ENCODE measurements around the gene RNF151.

The RNF151 gene

GRCh38 chr16:1929105-1929504 is 37.6 kb upstream of the RNF151 start:
- peaks cover 14% of the 10 kb centered on the region for H3K27me3 Mint-ChIP-seq (ENCODE audit: low read depth, poor library complexity)
- H3K36me3 Mint-ChIP-seq (ENCODE audit: low read depth) = no peaks in the 10 kb centered on the region
- no peaks in the 10 kb centered on the region for H3K9me3 Mint-ChIP-seq
- H3K27ac Mint-ChIP-seq = no peak overlapping the region
- TF ChIP-seq CTCF (IDR thresholded peaks at IDR 0.05) = no peak
- peak overlapping the region; percentile 73 for H3K4me3 Mint-ChIP-seq
- H3K4me1 Mint-ChIP-seq = peaks cover 32% of the 10 kb centered on the region
- DNase-seq = no peak

GRCh38 chr16:1929578-1930337 is 36.9 kb upstream of the RNF151 start:
- H3K9me3 Mint-ChIP-seq = no peaks in the 10 kb centered on the region
- peak; percentile 79 for TF ChIP-seq CTCF (IDR thresholded peaks at IDR 0.05)
- H3K27me3 Mint-ChIP-seq (ENCODE audit: low read depth, poor library complexity) = peaks cover 14% of the 10 kb centered on the region
- no peak overlapping the region for H3K27ac Mint-ChIP-seq
- DNase-seq = peak; percentile 98
- H3K36me3 Mint-ChIP-seq (ENCODE audit: low read depth) = no peaks in the 10 kb centered on the region
- H3K4me1 Mint-ChIP-seq = peaks cover 27% of the 10 kb centered on the region
- peak overlapping the region; percentile 50 for H3K4me3 Mint-ChIP-seq

- Mint-ChIP-seq H3K27me3 (ENCODE audit: low read depth, poor library complexity) (peaks cover 14% of the 10 kb centered on the region), H3K27ac (no peak overlapping the region), H3K4me3 (no peak overlapping the region), H3K36me3 (ENCODE audit: low read depth) (no peaks in the 10 kb centered on the region), H3K9me3 (no peaks in the 10 kb centered on the region), H3K4me1 (peaks cover 23% of the 10 kb centered on the region)
- TF ChIP-seq CTCF (IDR thresholded peaks at IDR 0.05) = no peak
- DNase-seq = no peak
Observed at GRCh38 chr16:1930338-1930720, 36.3 kb upstream of the RNF151 start.

GRCh38 chr16:1932050-1933028 is 34.3 kb upstream of the RNF151 start:
- no peak for TF ChIP-seq CTCF (IDR thresholded peaks at IDR 0.05)
- DNase-seq = no peak
- Mint-ChIP-seq H3K4me3 (no peak overlapping the region), H3K27me3 (ENCODE audit: low read depth, poor library complexity) (peaks cover 11% of the 10 kb centered on the region), H3K36me3 (ENCODE audit: low read depth) (peaks cover 6% of the 10 kb centered on the region), H3K4me1 (peaks cover 16% of the 10 kb centered on the region), H3K9me3 (no peaks in the 10 kb centered on the region), H3K27ac (no peak overlapping the region)

GRCh38 chr16:1933097-1933661 is 33.5 kb upstream of the RNF151 start:
- no peaks in the 10 kb centered on the region for H3K9me3 Mint-ChIP-seq
- no peak overlapping the region for H3K4me3 Mint-ChIP-seq
- no peak for DNase-seq
- H3K27me3 Mint-ChIP-seq (ENCODE audit: low read depth, poor library complexity) = peaks cover 10% of the 10 kb centered on the region
- no peak for TF ChIP-seq CTCF (IDR thresholded peaks at IDR 0.05)
- no peak overlapping the region for H3K27ac Mint-ChIP-seq
- H3K4me1 Mint-ChIP-seq = peaks cover 13% of the 10 kb centered on the region
- peaks cover 6% of the 10 kb centered on the region for H3K36me3 Mint-ChIP-seq (ENCODE audit: low read depth)
